ENCODE results near the gene LLCFC1.
"Not testable (repeated sequence)": the region's sequence is repeated elsewhere in the genome, so short reads cannot be mapped to it uniquely, and the experiment has no call there.

The LLCFC1 gene

GRCh38 chr7:142943706-142944268 lies 4.5 kb downstream of the LLCFC1 start:
- no peak for DNase-seq (ENCODE audit: low spot score)

DNA sequence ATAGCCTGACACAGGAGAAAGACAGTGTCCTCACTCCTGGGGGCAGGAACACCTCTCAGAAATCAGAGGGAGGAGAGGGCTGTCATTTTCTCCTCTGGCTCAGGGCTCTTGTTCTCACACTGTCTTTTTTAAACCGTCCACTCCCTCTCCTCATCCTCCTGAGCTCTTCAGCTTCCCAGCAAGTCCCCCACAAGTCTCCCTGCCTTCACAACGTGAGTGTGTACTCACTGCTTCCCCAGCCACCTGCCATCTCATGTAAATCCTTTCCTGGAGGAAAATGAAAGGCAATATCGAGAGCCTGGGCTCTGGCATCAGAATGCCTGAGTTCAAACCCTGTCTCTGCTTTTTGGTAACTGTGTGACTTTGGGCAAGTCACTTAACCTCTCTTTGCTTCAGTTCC lies 5.7 kb downstream of the LLCFC1 start:
- no peak for DNase-seq (ENCODE audit: low spot score)

- DNase-seq (ENCODE audit: low spot score): no peak
Observed at GRCh38 chr7:142948603-142949002, 9.3 kb downstream of the LLCFC1 start.

- DNase-seq (ENCODE audit: low spot score): no peak
Observed at GRCh38 chr7:142950235-142950634, 11.0 kb downstream of the LLCFC1 start.

GRCh38 chr7:142954680-142955268 lies 15.5 kb downstream of the LLCFC1 start:
- no peak for DNase-seq (ENCODE audit: low spot score)

GRCh38 chr7:142956951-142957623 lies 17.8 kb downstream of the LLCFC1 start:
- DNase-seq (ENCODE audit: low spot score): no peak

- no peak for DNase-seq (ENCODE audit: low spot score)
Observed at GRCh38 chr7:142957723-142958122, 18.4 kb downstream of the LLCFC1 start.

DNA sequence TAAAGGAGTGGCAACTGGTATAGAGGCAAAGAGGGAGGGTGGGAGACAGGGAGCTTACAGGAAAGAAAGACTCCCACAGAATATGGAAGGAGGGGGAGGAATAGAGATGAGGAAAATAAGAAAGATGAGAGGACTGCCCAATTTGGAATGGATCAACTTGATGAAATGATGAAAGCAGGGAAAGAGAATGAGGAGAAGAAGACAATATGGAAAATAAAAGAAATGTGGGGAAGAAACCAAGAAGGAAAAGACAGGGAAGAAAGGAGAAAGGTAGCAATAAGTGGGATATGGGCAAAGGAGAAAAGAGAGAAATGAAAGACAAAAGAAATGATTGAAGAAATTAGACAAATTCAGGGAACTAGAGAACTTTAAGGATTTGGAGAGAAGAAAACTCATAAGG lies 19.9 kb downstream of the LLCFC1 start:
- DNase-seq (ENCODE audit: low spot score): no peak

DNA sequence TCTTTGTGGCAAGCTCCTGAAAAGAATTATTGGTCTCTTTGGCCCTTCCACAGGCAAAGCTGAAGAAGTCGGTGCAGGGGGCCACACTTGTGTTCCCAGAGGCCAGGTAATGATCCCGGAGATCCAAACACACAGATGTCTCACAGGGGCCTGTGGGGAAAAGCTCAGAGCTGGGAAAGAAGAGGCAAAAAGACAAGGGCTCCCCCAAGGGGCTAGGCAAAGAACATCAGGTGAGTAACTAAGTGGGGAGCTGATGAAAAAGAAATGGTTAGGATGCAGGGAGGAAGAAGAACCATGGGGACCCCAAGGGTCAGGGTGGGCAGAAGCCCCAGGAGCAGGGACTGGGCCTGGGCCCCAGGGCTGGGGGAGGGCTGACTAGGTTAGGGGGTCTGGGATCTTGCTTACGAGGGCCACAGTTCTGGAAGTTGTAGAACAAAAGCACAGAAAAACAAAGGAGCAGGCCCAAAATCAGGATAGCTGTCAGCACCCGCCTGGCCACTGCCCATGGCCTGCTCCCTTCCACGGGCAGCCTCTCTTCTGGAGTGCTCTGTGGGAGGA lies 21.8 kb downstream of the LLCFC1 start:
- DNase-seq (ENCODE audit: low spot score): no peak

GRCh38 chr7:142961595-142961972 lies 22.3 kb downstream of the LLCFC1 start:
- DNase-seq (ENCODE audit: low spot score): no peak

DNA sequence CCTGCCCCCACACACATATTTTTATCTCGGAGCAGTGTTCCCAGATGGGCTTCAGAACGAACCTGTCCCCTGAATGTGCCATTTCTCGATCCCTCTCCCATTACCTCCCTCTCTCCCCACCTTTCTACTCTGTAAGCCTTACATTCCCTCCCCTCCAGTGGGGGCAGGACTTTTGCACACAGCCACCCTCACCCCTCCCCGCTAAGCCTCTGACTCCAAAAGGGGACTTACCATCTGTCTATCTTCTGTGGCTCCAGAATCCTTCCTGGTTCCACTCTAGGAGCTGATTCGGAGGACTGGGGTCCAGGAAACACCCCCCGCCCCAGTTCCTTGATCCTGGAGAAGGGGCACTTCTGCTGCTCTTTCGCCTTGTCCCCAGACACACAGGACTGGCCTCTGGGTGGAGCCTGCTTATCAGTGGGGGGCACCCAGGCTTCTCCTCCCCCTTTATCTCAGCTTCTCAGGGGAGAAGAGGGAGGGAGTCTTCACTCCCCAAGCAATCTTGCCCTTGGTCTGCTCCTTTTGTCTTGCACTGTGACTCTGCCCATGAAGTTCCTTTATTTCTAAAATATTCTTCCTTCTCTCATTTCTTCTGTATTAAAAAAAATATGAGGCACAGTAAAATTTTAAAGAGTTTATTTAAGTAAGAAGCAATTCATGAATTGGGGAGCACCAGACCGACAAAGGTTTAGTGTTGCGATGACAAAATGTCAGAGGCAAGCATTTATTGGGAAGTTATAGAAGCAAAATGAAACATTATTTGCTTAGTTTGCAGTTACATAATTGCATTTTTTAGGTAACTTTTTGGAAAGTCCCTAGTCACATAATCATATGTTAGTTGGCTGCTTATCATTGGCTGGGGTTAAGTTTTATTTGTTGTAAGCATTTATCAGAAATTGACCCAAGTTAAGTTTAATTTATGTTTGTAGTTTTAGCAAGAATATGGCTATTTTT lies 23.0 kb downstream of the LLCFC1 start, which contains the start of gene KEL:
Gene KEL (minus strand): TSS at position 391 of the 954 bp plus-strand sequence. CDS start 157 bp downstream, at position 234.
- no peak for DNase-seq (ENCODE audit: low spot score)

- no peak for DNase-seq (ENCODE audit: low spot score)
Observed at GRCh38 chr7:142962991-142963390, 23.7 kb downstream of the LLCFC1 start.

DNA sequence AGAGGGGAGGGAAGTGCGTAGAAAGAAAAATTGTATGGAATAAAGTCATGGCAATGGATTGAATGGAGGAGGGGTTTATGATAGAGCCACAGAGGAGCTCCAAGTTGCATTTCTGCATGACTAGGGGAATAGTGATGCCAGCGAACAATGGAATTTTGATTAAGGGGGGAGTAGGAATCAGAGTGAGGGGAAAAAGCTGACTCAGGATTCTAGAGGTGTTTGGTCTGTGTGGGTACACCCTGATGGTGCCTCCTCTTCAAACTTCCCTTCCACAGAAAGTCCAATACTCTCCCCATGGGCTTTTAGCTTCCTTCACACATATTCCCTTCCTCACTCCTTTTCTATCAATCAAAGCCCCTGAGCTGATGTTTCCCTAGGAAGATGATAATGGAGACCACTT lies 24.7 kb downstream of the LLCFC1 start:
- no peak for DNase-seq (ENCODE audit: low spot score)

DNA sequence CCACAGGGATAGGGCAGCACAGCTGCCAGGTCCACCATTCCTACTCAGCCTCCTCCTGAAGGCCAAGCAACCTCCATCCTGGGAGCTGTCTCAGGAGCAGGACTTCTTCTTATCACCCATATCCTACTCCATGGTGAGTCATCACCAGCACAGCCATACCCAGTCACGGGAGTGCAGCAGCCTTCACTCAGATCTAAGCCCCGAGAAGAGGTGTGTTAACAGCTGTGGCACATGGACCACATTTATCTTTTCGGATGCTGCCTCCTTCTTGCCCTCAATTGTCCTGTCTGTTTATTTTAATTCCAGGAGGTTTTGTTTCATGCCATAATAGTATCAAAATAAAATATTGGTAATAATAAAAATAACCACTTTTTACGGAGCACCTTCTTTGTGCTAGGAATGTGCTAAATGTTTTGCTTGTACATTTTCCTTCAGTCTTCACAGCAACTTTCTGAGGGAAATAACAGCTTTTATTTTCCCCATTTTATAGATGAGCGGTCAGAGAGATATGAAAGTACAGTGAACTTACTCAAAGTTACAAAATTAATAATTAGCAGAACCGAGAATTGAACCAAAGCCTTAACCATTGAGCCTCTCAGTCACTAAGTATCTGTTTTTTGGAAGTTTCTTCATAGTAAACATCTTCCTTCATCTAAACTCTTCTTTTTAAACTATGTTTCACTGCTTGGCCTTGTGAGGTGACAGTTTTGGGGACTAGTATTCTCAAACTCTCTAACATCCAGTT lies 25.4 kb downstream of the LLCFC1 start:
- no peak for DNase-seq (ENCODE audit: low spot score)

DNA sequence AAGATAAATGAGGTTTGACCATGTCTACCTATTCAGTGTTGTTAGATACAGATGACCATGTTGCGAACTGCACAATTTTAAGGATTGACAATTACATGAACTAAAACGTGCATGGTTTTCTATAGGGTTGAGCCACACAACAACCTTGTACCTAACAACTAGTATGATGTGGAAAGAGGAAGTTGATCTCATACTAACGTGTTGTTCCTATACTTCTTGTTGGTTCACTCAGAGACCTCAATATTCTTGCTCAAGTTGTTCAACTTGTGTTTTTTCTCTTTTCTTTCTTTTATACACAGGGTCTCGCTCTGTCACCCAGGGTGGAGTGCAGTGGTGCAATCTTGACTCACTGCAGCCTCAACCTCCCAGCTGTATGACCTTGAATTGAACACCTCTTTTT lies 28.9 kb downstream of the LLCFC1 start:
- DNase-seq (ENCODE audit: low spot score): no peak

- no peak for DNase-seq (ENCODE audit: low spot score)
Observed at GRCh38 chr7:142969183-142969582, 29.9 kb downstream of the LLCFC1 start.

DNA sequence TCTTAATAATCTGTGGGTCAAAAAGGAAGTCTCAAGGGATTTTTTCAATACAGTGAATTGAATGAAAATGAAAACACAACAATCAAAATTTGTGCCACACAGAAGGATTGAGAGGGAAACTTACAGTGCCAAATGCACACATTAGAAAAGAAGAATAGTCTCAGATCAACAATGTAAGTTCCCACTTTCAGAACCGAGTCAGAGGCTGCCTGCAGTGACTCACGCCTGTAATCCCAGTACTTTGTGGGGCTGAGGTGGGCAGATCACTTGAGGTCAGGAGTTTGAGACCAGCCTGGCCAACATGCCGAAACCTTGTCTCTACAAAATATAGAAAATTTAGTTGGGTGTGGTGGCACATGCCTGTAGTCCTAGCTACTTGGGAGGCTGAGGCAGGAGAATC lies 35.3 kb downstream of the LLCFC1 start:
- no peak for DNase-seq (ENCODE audit: low spot score)

GRCh38 chr7:142978402-142978801 lies 39.1 kb downstream of the LLCFC1 start:
- not testable (repeated sequence) for DNase-seq (ENCODE audit: low spot score)

- DNase-seq (ENCODE audit: low spot score): no peak
Observed at GRCh38 chr7:142983825-142984224, 44.5 kb downstream of the LLCFC1 start.

DNA sequence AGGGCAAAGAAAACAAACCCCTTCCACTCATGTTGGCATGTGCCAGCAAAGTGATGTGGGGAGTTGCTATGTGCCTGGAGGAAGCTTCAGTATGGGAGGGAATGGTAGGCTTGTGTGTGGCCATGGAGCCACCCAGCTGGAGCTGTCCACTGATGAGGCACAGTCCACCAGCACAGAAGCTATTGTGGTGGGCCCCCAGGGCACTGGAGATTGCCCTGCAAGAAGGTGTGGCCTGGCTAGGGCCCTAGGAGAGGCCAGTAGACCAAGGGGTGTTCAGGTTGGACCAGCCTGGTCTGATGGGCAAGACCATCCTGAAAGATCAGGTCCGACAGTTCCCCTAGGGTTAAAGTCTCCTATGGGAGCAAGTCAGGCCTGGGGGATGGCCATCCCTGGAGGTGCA lies 45.0 kb downstream of the LLCFC1 start:
- DNase-seq (ENCODE audit: low spot score): no peak

Data from CD4-positive, alpha-beta T cell treated with Interleukin-6 at 100 ng/mL for 8 hours (primary cell).